PFSK-1 (cell line): ENCODE results near the gene MTMR11.

Source experiments
- FOXP2 ChIP-seq: optimal IDR thresholded peaks from 2 replicates; pipeline ENCODE3; 2011; ENCODE audit warnings: borderline replicate concordance, control low read depth, inconsistent platforms; ENCODE audit not compliant: insufficient read depth; ENCODE audit errors: extremely low read length, extremely low read depth
- POLR2AphosphoS5 ChIP-seq: IDR thresholded peaks from 2 replicates; pipeline ENCODE4 v1.6.1; 2012; ENCODE audit warnings: low read depth, mild to moderate bottlenecking, control low read depth, low read length, moderate library complexity
- REST ChIP-seq, 2 experiments: IDR thresholded peaks; 2 replicates each; pipeline versions ENCODE4 v1.6.1 to v1.8.0; 2011 to 2012; ENCODE audit warnings: low read depth in 2 of 2, low read length in 2 of 2, control low read depth in 1 of 2, inconsistent platforms in 1 of 2, mild to moderate bottlenecking in 1 of 2, moderate library complexity in 1 of 2; ENCODE audit not compliant: insufficient read depth in 1 of 2
- SIN3A ChIP-seq: IDR thresholded peaks from 2 replicates; pipeline ENCODE4 v1.6.1; 2012; ENCODE audit warnings: mild to moderate bottlenecking, low read length, moderate library complexity, borderline replicate concordance; ENCODE audit not compliant: insufficient read depth
- TAF1 ChIP-seq: IDR thresholded peaks from 2 replicates; pipeline ENCODE4 v1.6.1; 2012; ENCODE audit warnings: low read length, control low read depth, borderline replicate concordance; ENCODE audit not compliant: insufficient read depth

GRCh38 chr1:149940427-149940826 is 3.7 kb upstream of the MTMR11 start:
- TF ChIP-seq POLR2AphosphoS5 (no peak), TAF1 (no peak), FOXP2 (no peak), REST (IDR thresholded peaks at IDR 0.05; ENCODE audit: insufficient read depth in 1 of 2, low read depth in 2 of 2, low read length in 2 of 2) (no peak), SIN3A (no peak)
